Suprapubic skin (tissue), 4 donors: ENCODE data around the gene CADM3. TPM values are rescaled to one million over a fixed set of nuclear protein-coding genes. Genes with fewer than 3 reads are reported as not detected.

Experiments used
- DNase-seq, 2 donors: peaks; one replicate each; pipeline ENCODE4 v3.0.0-alpha.2; 2019; ENCODE audit warnings: low spot score in 2 of 2
- H3K27ac ChIP-seq: fragments of 200-600 bp; sonication (generic); one replicate; pipeline ENCODE4 v1.5.1; 2019
- H3K27me3 ChIP-seq: fragments of 200-600 bp; sonication (generic); one replicate; pipeline ENCODE4 v1.5.1; 2019
- H3K36me3 ChIP-seq: fragments of 200-600 bp; sonication (generic); one replicate; pipeline ENCODE4 v1.5.1; 2019
- H3K4me1 ChIP-seq: fragments of 200-600 bp; sonication (generic); one replicate; pipeline ENCODE4 v1.5.1; 2019
- H3K4me3 ChIP-seq: fragments of 200-600 bp; sonication (generic); one replicate; pipeline ENCODE4 v1.5.1; 2019; ENCODE audit warnings: mild to moderate bottlenecking
- H3K9me3 ChIP-seq: fragments of 200-600 bp; sonication (generic); one replicate; pipeline ENCODE4 v1.5.1; 2019
- CTCF ChIP-seq, 2 donors: fragments of 200-600 bp in 1 of 2; fragments of 450-650 bp in 1 of 2; sonication (generic) in 1 of 2; IDR thresholded peaks; one replicate each; pipeline ENCODE4 v1.5.1; 2016 to 2019; ENCODE audit warnings: antibody characterized with exemption in 2 of 2, mild to moderate bottlenecking in 1 of 2, moderate library complexity in 1 of 2
- EP300 ChIP-seq: sonication (generic); formaldehyde crosslinking; IDR thresholded peaks from one replicate; pipeline ENCODE4 v1.6.1; 2017; ENCODE audit warnings: antibody characterized with exemption
- POLR2A ChIP-seq, 2 donors: fragments of 450-650 bp; IDR thresholded peaks; one replicate each; pipeline ENCODE4 v1.6.1; 2017; ENCODE audit warnings: antibody characterized with exemption in 2 of 2, mild to moderate bottlenecking in 2 of 2, moderate library complexity in 2 of 2
- POLR2AphosphoS5 ChIP-seq, 3 donors: sonication (generic); formaldehyde crosslinking; IDR thresholded peaks; one replicate each; pipeline ENCODE4 v1.6.1; 2017; ENCODE audit warnings: antibody characterized with exemption in 3 of 3
- WGBS: methylation state at CpG from one replicate; pipeline ENCODE4 v1.1.5; 2018; 5-methylcytosine and 5-hydroxymethylcytosine counted together
- total RNA-seq, 4 donors: library from RNA; depleted of rRNA; stranded (reverse); fragments of >200 nt; gene quantifications; one replicate each; pipeline ENCODE4 v1.1.0, GENCODE V29; 2016

Gene CADM3
- total RNA-seq, 4 donors from 2014 or later: 4.3 to 9.8 (median 7.9) TPM

DNA sequence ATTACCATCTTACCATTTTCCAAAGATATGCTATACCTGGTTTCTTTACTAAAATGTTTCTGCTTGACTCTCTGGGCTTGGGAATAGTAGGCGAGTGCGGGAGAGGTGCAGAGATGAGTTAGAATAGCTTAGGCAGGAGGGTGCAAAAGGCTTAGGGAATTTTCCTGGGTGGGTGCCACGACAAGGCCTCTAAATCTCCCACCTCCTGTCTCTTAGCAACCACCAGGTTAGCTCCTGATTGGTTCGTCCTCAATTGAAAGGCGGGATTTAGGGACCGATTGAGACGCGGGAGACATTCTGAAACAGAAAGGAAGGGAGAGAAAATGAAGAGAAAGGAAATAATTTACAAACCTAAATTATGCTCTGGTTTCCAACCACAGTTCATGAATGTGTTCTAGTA is 36.4 kb downstream of the CADM3 start:
- no peaks in the 10 kb centered on the region for H3K4me1 ChIP-seq
- TF ChIP-seq EP300 (no peak), POLR2AphosphoS5 (IDR thresholded peaks at IDR 0.05) (no peak), CTCF (IDR thresholded peaks at IDR 0.05) (no peak), POLR2A (IDR thresholded peaks at IDR 0.05) (no peak)
- 39% methylated on average over 8 of the region's 8 CpGs for WGBS
- no peaks in the 10 kb centered on the region for H3K9me3 ChIP-seq
- no peaks in the 10 kb centered on the region for H3K36me3 ChIP-seq
- peak overlapping the region; percentile 15 for H3K4me3 ChIP-seq
- peaks cover 55% of the 10 kb centered on the region for H3K27me3 ChIP-seq
- H3K27ac ChIP-seq: no peak overlapping the region
- DNase-seq: no peak

DNA sequence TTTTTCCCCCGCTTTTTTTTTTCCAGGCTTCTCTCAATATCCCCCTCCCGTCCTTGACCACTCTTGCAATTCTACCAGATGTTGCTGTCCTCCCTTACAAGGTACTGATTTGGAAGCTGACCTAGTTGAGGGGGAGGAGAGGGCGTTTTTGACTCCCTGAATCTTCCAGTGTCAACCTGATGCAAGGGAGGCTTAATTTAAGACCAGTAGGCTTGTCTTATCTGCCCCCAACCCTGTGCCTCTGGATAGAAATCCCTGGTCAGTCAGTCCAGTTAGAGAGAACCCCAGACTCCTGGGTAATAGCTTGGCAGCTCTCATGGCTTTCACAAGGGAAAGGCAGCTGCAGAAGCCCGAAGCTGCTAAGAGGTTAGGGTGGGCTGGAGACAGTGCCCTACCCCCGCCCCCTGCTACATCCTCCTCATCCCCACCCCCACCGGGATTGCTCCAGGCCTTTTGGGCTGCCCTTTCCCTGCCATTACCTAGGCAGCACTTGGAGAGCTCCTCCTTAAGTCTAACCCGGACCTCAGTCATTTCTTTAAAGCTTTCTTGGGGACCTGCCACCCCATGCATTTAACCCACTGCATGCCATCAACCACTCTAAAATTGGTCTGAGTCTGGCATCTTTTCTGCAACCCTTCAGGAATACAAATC is 36.9 kb downstream of the CADM3 start:
- no peaks in the 10 kb centered on the region for H3K36me3 ChIP-seq
- H3K27me3 ChIP-seq: peaks cover 55% of the 10 kb centered on the region
- H3K4me3 ChIP-seq: peak overlapping the region; percentile 15
- no peaks in the 10 kb centered on the region for H3K4me1 ChIP-seq
- WGBS: 14% methylated on average over 7 of the region's 7 CpGs
- TF ChIP-seq POLR2A (IDR thresholded peaks at IDR 0.05) (no peak), POLR2AphosphoS5 (IDR thresholded peaks at IDR 0.05) (no peak), EP300 (no peak), CTCF (IDR thresholded peaks at IDR 0.05) (no peak)
- H3K27ac ChIP-seq: no peak overlapping the region
- no peak for DNase-seq
- no peaks in the 10 kb centered on the region for H3K9me3 ChIP-seq

GRCh38 chr1:159209061-159209460 is 37.6 kb downstream of the CADM3 start:
- TF ChIP-seq POLR2AphosphoS5 (IDR thresholded peaks at IDR 0.05): no peak
- TF ChIP-seq CTCF (IDR thresholded peaks at IDR 0.05): no peak
- TF ChIP-seq EP300: no peak
- no peak for TF ChIP-seq POLR2A (IDR thresholded peaks at IDR 0.05)
- H3K27me3 ChIP-seq: peaks cover 55% of the 10 kb centered on the region
- no peaks in the 10 kb centered on the region for H3K9me3 ChIP-seq
- H3K4me1 ChIP-seq: no peaks in the 10 kb centered on the region
- 69% methylated on average over 7 of the region's 7 CpGs for WGBS
- H3K4me3 ChIP-seq: no peak overlapping the region
- no peak for DNase-seq
- no peak overlapping the region for H3K27ac ChIP-seq
- no peaks in the 10 kb centered on the region for H3K36me3 ChIP-seq

- TF ChIP-seq EP300: no peak
- peak; percentile 71 to 78 for TF ChIP-seq CTCF (IDR thresholded peaks at IDR 0.05)
- 39% methylated on average over 11 of the region's 11 CpGs for WGBS
- H3K27me3 ChIP-seq: peaks cover 41% of the 10 kb centered on the region
- H3K4me1 ChIP-seq: no peaks in the 10 kb centered on the region
- no peak overlapping the region for H3K4me3 ChIP-seq
- no peaks in the 10 kb centered on the region for H3K9me3 ChIP-seq
- H3K27ac ChIP-seq: no peak overlapping the region
- H3K36me3 ChIP-seq: no peaks in the 10 kb centered on the region
- DNase-seq: no peak
Measured at GRCh38 chr1:159211331-159212136, 40.1 kb downstream of the CADM3 start.

DNA sequence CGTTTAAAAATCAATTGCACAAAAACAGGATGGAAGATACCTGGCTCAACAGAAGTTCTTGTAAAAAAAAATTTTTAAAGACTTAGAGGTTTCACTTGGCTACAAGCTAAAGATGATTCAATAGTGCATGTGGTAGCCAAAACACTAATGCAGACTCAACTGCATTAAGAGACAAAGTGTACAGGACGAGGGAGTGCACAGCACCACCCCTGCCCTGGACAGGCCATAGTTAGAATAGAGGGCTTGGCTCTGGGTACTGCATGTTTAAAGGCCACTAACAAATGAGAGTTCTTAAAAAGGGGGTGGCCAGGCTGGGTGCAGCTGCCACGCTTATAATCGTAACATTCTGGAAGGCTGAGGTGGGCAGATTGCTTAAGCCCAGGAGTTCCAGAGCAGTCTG is 41.2 kb downstream of the CADM3 start:
- H3K9me3 ChIP-seq: no peaks in the 10 kb centered on the region
- H3K4me1 ChIP-seq: no peaks in the 10 kb centered on the region
- DNase-seq: no peak
- 62% methylated on average over 4 of the region's 4 CpGs for WGBS
- H3K27me3 ChIP-seq: peaks cover 36% of the 10 kb centered on the region
- H3K27ac ChIP-seq: no peak overlapping the region
- no peaks in the 10 kb centered on the region for H3K36me3 ChIP-seq
- TF ChIP-seq EP300: no peak
- no peak for TF ChIP-seq CTCF (IDR thresholded peaks at IDR 0.05)
- TF ChIP-seq POLR2A (IDR thresholded peaks at IDR 0.05): no peak
- no peak for TF ChIP-seq POLR2AphosphoS5 (IDR thresholded peaks at IDR 0.05)
- no peak overlapping the region for H3K4me3 ChIP-seq
